Mucosa of stomach (tissue), 1 donor: Measurements from ENCODE around the gene EEF1AKMT3.

Source experiments
- H3K27me3 ChIP-seq: one replicate; pipeline ENCODE4 v1.7.0; 2013; ENCODE audit warnings: mild to moderate bottlenecking, low read length; ENCODE audit not compliant: control insufficient read depth, insufficient read depth
- H3K36me3 ChIP-seq: one replicate; pipeline ENCODE4 v1.7.0; 2013; ENCODE audit warnings: low read length; ENCODE audit not compliant: control insufficient read depth, insufficient read depth
- H3K4me1 ChIP-seq: one replicate; pipeline ENCODE4 v1.7.0; 2013; ENCODE audit warnings: mild to moderate bottlenecking, low read length; ENCODE audit not compliant: control insufficient read depth, insufficient read depth
- H3K4me3 ChIP-seq: one replicate; pipeline ENCODE4 v1.7.0; 2013; ENCODE audit warnings: low read length
- H3K9ac ChIP-seq: one replicate; pipeline ENCODE4 v1.7.0; 2013; ENCODE audit warnings: mild to moderate bottlenecking, low read length, moderate library complexity
- H3K9me3 ChIP-seq: one replicate; pipeline ENCODE4 v1.7.0; 2013; ENCODE audit warnings: mild to moderate bottlenecking, low read length, moderate library complexity; ENCODE audit not compliant: control insufficient read depth
- donor health status: Pancreatic carcinoma.

The EEF1AKMT3 gene

GRCh38 chr12:57772429-57773322, at the start of gene EEF1AKMT3:
EEF1AKMT3 (plus strand) TSS chr12:57772614; CDS start chr12:57772725, 111 bp downstream.
- H3K4me3 ChIP-seq = peak within 1 kb of the TSS; percentile 90
- H3K9me3 ChIP-seq = no peaks in the 10 kb centered on the region
- H3K9ac ChIP-seq = peak within 1 kb of the TSS; percentile 87
- no peaks in the 10 kb centered on the region for H3K27me3 ChIP-seq
- peaks cover 7% of the 10 kb centered on the region for H3K4me1 ChIP-seq
- no peaks in the 10 kb centered on the region for H3K36me3 ChIP-seq

- H3K9me3 ChIP-seq = no peaks in the 10 kb centered on the region
- H3K4me1 ChIP-seq = peaks cover 13% of the 10 kb centered on the region
- peaks cover 12% of the 10 kb centered on the region for H3K36me3 ChIP-seq
- H3K27me3 ChIP-seq = peaks cover 21% of the 10 kb centered on the region
- no peak overlapping the region for H3K4me3 ChIP-seq
- H3K9ac ChIP-seq = no peak overlapping the region
Measured at GRCh38 chr12:57722716-57723629, 49.4 kb upstream of the EEF1AKMT3 start.

- H3K36me3 ChIP-seq = peaks cover 12% of the 10 kb centered on the region
- H3K9me3 ChIP-seq = no peaks in the 10 kb centered on the region
- H3K27me3 ChIP-seq = peaks cover 25% of the 10 kb centered on the region
- H3K4me1 ChIP-seq = peaks cover 13% of the 10 kb centered on the region
- H3K4me3 ChIP-seq = no peak overlapping the region
- no peak overlapping the region for H3K9ac ChIP-seq
Measured at GRCh38 chr12:57723630-57723962, 48.8 kb upstream of the EEF1AKMT3 start.

- H3K36me3 ChIP-seq = peaks cover 6% of the 10 kb centered on the region
- H3K4me1 ChIP-seq = peaks cover 13% of the 10 kb centered on the region
- H3K9me3 ChIP-seq = no peaks in the 10 kb centered on the region
- no peak overlapping the region for H3K4me3 ChIP-seq
- H3K9ac ChIP-seq = no peak overlapping the region
- H3K27me3 ChIP-seq = peaks cover 25% of the 10 kb centered on the region
Measured at GRCh38 chr12:57724003-57724935, 48.1 kb upstream of the EEF1AKMT3 start.

- peaks cover 5% of the 10 kb centered on the region for H3K36me3 ChIP-seq
- no peak overlapping the region for H3K4me3 ChIP-seq
- no peaks in the 10 kb centered on the region for H3K9me3 ChIP-seq
- H3K4me1 ChIP-seq = peaks cover 13% of the 10 kb centered on the region
- peaks cover 25% of the 10 kb centered on the region for H3K27me3 ChIP-seq
- H3K9ac ChIP-seq = no peak overlapping the region
Measured at GRCh38 chr12:57724936-57725740, 47.3 kb upstream of the EEF1AKMT3 start.

- Histone ChIP-seq H3K27me3 (peaks cover 25% of the 10 kb centered on the region), H3K4me3 (peak overlapping the region; percentile 50), H3K9ac (peak overlapping the region; percentile 74), H3K9me3 (no peaks in the 10 kb centered on the region), H3K4me1 (peaks cover 13% of the 10 kb centered on the region), H3K36me3 (no peaks in the 10 kb centered on the region)
Measured at GRCh38 chr12:57725851-57726150, 46.6 kb upstream of the EEF1AKMT3 start.

GRCh38 chr12:57726151-57726883, 46.1 kb upstream of the EEF1AKMT3 start:
- no peaks in the 10 kb centered on the region for H3K36me3 ChIP-seq
- H3K4me1 ChIP-seq = peaks cover 13% of the 10 kb centered on the region
- H3K9ac ChIP-seq = peak overlapping the region; percentile 74
- no peaks in the 10 kb centered on the region for H3K9me3 ChIP-seq
- H3K4me3 ChIP-seq = peak overlapping the region; percentile 50
- peaks cover 25% of the 10 kb centered on the region for H3K27me3 ChIP-seq

GRCh38 chr12:57726884-57727757, 45.3 kb upstream of the EEF1AKMT3 start:
- peak overlapping the region; percentile 74 for H3K9ac ChIP-seq
- peaks cover 13% of the 10 kb centered on the region for H3K4me1 ChIP-seq
- no peaks in the 10 kb centered on the region for H3K9me3 ChIP-seq
- H3K36me3 ChIP-seq = no peaks in the 10 kb centered on the region
- peak overlapping the region; percentile 19 for H3K4me3 ChIP-seq
- peaks cover 30% of the 10 kb centered on the region for H3K27me3 ChIP-seq

- Histone ChIP-seq H3K27me3 (peaks cover 37% of the 10 kb centered on the region), H3K4me3 (no peak overlapping the region), H3K36me3 (no peaks in the 10 kb centered on the region), H3K4me1 (peaks cover 13% of the 10 kb centered on the region), H3K9me3 (no peaks in the 10 kb centered on the region), H3K9ac (no peak overlapping the region)
Measured at GRCh38 chr12:57727758-57728395, 44.5 kb upstream of the EEF1AKMT3 start.
